ENCODE results near the gene KIAA1671.

- TF ChIP-seq, protein P1, sequence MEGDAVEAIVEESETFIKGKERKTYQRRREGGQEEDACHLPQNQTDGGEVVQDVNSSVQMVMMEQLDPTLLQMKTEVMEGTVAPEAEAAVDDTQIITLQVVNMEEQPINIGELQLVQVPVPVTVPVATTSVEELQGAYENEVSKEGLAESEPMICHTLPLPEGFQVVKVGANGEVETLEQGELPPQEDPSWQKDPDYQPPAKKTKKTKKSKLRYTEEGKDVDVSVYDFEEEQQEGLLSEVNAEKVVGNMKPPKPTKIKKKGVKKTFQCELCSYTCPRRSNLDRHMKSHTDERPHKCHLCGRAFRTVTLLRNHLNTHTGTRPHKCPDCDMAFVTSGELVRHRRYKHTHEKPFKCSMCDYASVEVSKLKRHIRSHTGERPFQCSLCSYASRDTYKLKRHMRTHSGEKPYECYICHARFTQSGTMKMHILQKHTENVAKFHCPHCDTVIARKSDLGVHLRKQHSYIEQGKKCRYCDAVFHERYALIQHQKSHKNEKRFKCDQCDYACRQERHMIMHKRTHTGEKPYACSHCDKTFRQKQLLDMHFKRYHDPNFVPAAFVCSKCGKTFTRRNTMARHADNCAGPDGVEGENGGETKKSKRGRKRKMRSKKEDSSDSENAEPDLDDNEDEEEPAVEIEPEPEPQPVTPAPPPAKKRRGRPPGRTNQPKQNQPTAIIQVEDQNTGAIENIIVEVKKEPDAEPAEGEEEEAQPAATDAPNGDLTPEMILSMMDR (IDR thresholded peaks at IDR 0.05 in 2 of 3, conservative IDR thresholded peaks at IDR 0.05 in 1 of 3; ENCODE audit: insufficient read depth in 2 of 3, low read depth in 1 of 3, low read length in 3 of 3): no peak
- TF ChIP-seq GTF3C2 (IDR thresholded peaks at IDR 0.05; ENCODE audit: borderline replicate concordance, extremely low read depth, insufficient read length): no peak
- no peak for TF ChIP-seq E2F4 (CRISPR knock-in tag; IDR thresholded peaks at IDR 0.05; ENCODE audit: low read depth)
- TF ChIP-seq RB1 (IDR thresholded peaks at IDR 0.05; ENCODE audit: low read depth): no peak
- TF ChIP-seq SP1 (CRISPR knock-in tag; IDR thresholded peaks at IDR 0.05): no peak
- TF ChIP-seq ZBTB5 (IDR thresholded peaks at IDR 0.05): no peak
- no peak for TF ChIP-seq REST (IDR thresholded peaks at IDR 0.05; ENCODE audit: borderline replicate concordance)
- no peak for TF ChIP-seq REST (CRISPR knock-in tag; IDR thresholded peaks at IDR 0.05; ENCODE audit: low read depth)
- no peak for TF ChIP-seq EP300 (IDR thresholded peaks at IDR 0.05; ENCODE audit: low read length)
- no peak for TF ChIP-seq TAF1 (IDR thresholded peaks at IDR 0.05; ENCODE audit: control insufficient read depth, extremely low read depth, insufficient read depth, low read length, severe bottlenecking)
Observed at GRCh38 chr22:24964441-24964840, 11.9 kb downstream of the KIAA1671 start.
